Neural progenitor cell (in vitro differentiated cells): ENCODE measurements around the gene CPLX3.

Source experiments
- CTCF ChIP-seq: fragments of 200-600 bp; sonication (generic); IDR thresholded peaks from 2 replicates; pipeline ENCODE4 v1.5.1; 2017; ENCODE audit warnings: antibody characterized with exemption, mild to moderate bottlenecking
- EZH2phosphoT487 ChIP-seq: fragments of 200-600 bp; sonication (generic); IDR thresholded peaks from 2 replicates; pipeline ENCODE4 v1.6.1; 2017; ENCODE audit warnings: antibody characterized with exemption

GRCh38 chr15:74835312-74835823 lies 8.9 kb downstream of the CPLX3 start:
- TF ChIP-seq CTCF (peak; percentile 90), EZH2phosphoT487 (no peak)
